ENCODE data around the gene PSTPIP2. TPM values are rescaled to one million over a fixed set of nuclear protein-coding genes. Genes with fewer than 3 reads are reported as not detected.

PSTPIP2 gene
- total RNA-seq, 1 experiment from 2014 or later: 3.3 TPM

DNA sequence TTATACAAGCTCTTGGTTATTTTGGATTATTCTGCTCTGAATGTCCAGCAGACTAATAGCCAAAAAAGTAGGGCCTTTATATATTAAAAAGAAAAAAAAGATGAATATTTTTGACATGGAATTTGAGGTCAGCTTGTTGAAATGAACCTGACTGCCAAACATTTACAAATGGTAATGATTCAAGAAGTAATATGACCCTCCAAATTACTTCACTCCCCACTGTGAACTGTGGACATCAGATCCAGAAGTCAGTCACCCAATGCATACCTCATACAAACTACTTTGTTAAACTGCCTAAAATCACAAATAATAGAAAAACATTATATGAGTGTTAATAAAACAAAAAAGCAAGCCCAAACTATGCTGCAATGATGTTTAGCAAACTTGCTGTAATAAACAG, 115.0 kb downstream of the PSTPIP2 start:
- Histone ChIP-seq H2BK120ac (ENCODE audit: low read depth, low read length, poor library complexity, severe bottlenecking) (no peak overlapping the region), H3K27ac (ENCODE audit: insufficient read length, low read depth, low read length) (no peak overlapping the region), H3K4ac (ENCODE audit: low read depth, low read length) (no peak overlapping the region), H4K91ac (ENCODE audit: insufficient read length, low read depth, low read length) (no peak overlapping the region), H3K14ac (ENCODE audit: insufficient read depth, low read length) (no peak overlapping the region), H3K23me2 (ENCODE audit: insufficient read length, low read depth, low read length, poor library complexity, severe bottlenecking) (no peaks in the 10 kb centered on the region), H3K27me3 (ENCODE audit: insufficient read depth, low read length) (no peaks in the 10 kb centered on the region), H3K4me1 (ENCODE audit: insufficient read depth, low read length) (no peaks in the 10 kb centered on the region), H2AFZ (ENCODE audit: low read length) (no peak overlapping the region), H3K79me1 (ENCODE audit: insufficient read depth, low read depth, low read length, poor library complexity, severe bottlenecking) (no peaks in the 10 kb centered on the region), H2AK5ac (ENCODE audit: insufficient read length, low read length) (no peak overlapping the region), H3K18ac (ENCODE audit: insufficient read length, low read depth, low read length) (no peak overlapping the region), H3K79me2 (ENCODE audit: insufficient read depth, low read length) (no peaks in the 10 kb centered on the region), H3T11ph (ENCODE audit: low read length) (no peak overlapping the region), H3K23ac (ENCODE audit: insufficient read length, low read depth, low read length) (no peak overlapping the region), H4K5ac (ENCODE audit: insufficient read length, low read depth, low read length) (no peak overlapping the region), H2BK15ac (ENCODE audit: low read depth, low read length) (no peak overlapping the region), H2BK5ac (ENCODE audit: insufficient read length, low read length) (no peak overlapping the region), H2BK20ac (ENCODE audit: low read depth, low read length, poor library complexity, severe bottlenecking) (no peak overlapping the region), H4K20me1 (ENCODE audit: control insufficient read depth, insufficient read depth, insufficient read length) (no peaks in the 10 kb centered on the region), H3K9me3 (ENCODE audit: control insufficient read depth, low read depth, low read length) (no peaks in the 10 kb centered on the region), H2BK12ac (ENCODE audit: insufficient read length, low read depth, low read length) (no peak overlapping the region), H3K9ac (ENCODE audit: extremely low read depth, insufficient read length, low read length) (no peak overlapping the region), H3K4me2 (ENCODE audit: insufficient read depth, insufficient read length, low read length) (no peak overlapping the region), H3K56ac (ENCODE audit: insufficient read length, low read depth, low read length) (no peak overlapping the region), H4K8ac (replicated peaks; ENCODE audit: insufficient read length, low read depth, low read length) (no peak overlapping the region)
- Mint-ChIP-seq H3K27ac (no peak overlapping the region), H3K4me1 (no peaks in the 10 kb centered on the region), H3K9me3 (no peaks in the 10 kb centered on the region), H3K4me3 (no peak overlapping the region), H3K36me3 (ENCODE audit: insufficient read depth in 1 of 3, low read depth in 3 of 3) (peaks cover 6 to 26% (median 18%) of the 10 kb centered on the region in 3 experiments; a peak in 5 of 7 replicates), H3K27me3 (ENCODE audit: low read depth) (no peaks in the 10 kb centered on the region)
- TF ChIP-seq, protein P1, sequence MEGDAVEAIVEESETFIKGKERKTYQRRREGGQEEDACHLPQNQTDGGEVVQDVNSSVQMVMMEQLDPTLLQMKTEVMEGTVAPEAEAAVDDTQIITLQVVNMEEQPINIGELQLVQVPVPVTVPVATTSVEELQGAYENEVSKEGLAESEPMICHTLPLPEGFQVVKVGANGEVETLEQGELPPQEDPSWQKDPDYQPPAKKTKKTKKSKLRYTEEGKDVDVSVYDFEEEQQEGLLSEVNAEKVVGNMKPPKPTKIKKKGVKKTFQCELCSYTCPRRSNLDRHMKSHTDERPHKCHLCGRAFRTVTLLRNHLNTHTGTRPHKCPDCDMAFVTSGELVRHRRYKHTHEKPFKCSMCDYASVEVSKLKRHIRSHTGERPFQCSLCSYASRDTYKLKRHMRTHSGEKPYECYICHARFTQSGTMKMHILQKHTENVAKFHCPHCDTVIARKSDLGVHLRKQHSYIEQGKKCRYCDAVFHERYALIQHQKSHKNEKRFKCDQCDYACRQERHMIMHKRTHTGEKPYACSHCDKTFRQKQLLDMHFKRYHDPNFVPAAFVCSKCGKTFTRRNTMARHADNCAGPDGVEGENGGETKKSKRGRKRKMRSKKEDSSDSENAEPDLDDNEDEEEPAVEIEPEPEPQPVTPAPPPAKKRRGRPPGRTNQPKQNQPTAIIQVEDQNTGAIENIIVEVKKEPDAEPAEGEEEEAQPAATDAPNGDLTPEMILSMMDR (conservative IDR thresholded peaks at IDR 0.05): no peak
- DNase-seq: no peak
